CD4-positive, alpha-beta T cell treated with Interleukin-4 for 4 hours (primary cell): Measurements from ENCODE around the gene CDC42.

Experiments used
- DNase-seq: peaks from one replicate; pipeline ENCODE4 v3.0.0-alpha.2; 2020

CDC42 gene

DNA sequence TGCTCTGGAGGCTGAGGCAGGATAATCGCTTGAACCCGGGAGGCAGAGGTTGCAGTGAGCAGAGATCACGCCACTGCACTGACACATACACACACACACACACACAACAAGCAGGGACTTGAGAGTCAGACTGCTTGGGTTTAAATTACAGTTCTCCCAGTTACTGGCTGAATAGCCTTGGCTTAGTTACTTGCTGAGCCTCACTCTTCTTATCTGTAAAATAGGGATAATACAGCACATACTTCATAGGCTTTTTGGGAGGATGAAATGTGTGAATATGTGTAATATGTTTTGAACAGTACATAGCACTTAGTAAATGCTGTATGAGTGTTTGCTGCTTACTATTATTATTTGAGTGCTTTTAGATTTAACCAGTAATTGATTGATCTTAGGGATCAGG, 23.8 kb downstream of the CDC42 start:
- DNase-seq: no peak

DNA sequence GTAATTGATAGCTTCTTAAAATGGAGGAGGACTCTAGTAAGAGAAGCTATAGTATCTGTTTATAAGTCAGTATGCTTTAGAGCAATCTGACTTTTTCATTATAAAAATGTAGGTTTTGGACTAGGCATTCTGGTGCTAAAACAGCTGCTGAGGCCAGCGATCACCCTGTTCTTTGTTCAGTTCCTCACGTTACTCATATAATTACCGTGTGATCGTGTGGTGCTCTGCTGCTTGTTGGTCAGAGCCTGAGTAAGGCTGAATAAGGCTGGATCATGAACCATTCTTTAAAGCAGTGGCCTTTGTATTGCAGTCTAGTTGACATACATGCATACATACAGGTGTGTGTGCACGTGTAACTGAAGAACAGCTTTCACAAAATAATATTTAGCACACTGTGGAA, 25.2 kb downstream of the CDC42 start:
- no peak for DNase-seq

DNA sequence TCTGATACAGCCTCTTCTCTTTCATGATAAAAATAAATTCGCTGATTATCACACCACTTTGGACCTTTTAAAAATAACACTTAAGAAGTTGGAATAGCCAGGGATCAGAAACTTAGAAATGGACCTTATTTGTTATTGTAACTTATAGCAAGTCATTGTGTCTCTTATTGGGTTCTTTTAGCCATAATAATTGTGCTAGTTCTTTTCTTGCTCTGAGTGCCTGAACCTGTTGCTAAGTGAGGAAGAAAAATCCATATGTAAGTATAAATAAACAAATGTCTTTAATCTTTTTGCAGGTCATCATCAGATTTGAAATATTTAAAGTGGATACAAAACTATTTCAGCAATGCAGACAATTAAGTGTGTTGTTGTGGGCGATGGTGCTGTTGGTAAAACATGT, 25.6 kb downstream of the CDC42 start:
- DNase-seq: no peak

DNA sequence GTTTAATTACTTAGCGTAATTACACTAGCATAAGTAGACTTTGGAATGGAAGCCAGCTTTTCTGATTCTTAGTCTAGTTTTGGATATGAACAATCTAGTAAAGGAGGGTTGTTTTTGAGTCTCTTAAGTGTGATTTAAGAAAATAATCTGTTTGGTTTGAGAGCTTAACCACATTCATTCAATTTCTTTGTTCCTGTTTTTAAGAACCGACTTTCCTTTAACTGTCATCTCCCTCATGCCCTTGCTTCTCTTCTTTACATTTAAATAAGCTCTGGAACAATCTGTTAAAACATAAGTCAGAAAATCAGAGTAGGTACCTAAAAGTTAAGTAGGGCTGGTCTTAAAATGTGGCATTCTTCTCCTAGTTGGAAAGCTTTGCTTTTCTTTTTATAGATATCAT, 27.7 kb downstream of the CDC42 start:
- no peak for DNase-seq

DNA sequence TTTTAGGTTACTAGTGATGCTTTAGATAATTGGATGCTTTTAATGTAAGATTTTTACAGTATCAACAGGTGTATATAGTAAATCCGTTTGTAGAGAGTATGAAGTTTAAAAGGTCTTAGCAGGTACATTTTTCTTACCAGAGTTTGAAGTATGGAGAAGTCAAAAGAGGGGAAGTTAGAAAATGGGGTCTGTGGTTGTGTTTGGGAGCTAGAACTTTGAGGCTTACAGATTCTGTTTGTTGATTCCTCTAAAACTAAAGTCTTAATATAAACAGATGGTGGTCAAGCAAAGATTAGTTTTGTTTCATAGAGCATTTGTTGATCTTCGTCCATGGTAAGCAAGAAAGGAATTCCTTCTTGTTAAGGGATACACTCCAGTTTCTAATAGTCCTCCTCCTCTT, 35.8 kb downstream of the CDC42 start:
- DNase-seq: no peak

DNA sequence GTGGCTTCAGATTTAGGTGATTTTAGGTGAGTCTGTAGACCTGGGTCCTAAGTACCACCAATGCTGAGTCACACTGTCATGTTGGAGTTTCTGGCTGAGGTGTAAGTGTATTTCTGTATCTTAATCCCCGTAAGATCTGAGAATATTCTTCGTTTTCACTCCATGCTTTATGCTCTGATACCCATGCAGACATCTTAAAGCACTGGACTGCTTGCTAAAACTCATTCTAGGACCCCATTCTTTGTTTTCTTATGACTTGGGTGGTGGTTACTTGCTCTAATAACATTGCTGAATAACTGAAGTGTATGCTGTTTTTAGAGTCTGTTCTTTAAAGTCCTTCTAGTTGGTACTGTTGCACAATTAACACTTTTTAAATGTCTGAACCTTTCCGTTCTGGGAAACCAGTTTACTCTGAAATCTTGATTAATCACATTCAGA, 36.6 kb downstream of the CDC42 start:
- DNase-seq: peak; percentile 15

DNA sequence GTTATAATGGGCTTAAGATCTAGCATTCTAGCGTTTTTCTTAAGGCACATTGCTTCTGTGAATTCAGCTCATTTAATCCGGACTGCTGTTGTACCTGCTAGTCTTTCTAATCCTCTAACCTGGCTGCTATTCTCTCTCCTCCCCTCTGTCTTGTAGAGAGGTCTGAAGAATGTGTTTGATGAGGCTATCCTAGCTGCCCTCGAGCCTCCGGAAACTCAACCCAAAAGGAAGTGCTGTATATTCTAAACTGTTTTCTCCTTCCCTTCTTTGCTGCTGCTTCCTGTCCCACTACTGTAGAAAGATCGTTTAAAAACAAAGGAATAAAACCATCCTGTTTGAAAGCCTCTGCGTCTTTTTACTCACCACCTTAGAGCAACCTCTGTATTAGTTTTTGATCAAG, 37.3 kb downstream of the CDC42 start:
- peak; percentile 17 for DNase-seq

DNA sequence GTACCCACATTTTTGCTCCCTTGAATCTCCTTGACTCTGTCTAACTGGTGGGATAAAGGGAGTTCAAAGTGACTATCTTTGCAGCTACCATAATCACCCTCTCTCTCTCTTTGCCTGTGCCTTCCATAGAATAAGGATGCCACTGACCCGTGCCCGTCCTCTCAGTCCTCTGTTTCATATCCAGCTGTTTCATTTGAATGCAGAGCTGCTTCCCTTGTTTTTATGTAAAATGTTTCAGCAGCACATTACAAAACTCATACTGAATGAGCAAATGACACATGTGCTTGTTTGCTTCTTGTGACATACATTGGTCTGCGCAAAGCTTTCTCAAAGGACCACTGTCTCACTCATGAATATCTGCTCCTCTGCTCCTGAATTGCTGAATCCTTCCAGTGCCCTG, 38.4 kb downstream of the CDC42 start:
- DNase-seq: no peak

DNA sequence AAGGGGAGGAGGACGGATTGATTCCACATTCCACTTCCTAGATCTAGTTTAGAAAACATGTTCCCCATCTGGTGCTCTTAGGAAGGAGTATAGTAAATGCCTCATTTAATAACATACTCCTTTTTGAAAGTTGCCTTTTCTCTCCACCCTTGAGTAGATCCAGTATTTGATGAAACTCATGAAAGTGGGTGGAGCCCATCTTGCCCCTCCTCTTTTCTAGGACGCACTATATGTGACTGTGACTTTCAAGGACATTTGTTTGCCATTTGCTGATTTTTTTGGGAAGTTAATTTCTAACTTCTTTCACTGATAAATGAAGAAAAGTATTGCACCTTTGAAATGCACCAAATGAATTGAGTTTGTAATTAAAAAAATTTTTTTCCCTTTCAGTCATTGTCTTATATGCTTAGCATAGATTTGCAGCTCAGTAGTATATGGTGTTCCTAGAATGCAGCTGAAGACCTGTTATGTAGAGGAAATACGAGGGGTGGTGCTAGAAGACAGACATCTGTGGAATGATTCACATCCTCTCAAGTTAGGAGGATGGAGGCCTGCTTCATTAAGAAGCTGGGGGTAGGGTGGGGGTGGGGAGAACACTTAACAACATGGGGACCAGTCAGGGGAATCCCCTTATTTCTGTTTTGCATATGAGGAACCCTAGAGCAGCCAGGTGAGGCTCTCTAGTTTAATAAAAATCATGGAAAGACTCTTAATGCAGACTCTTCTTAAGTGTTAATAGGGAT, 39.7 kb downstream of the CDC42 start:
- DNase-seq: peak; percentile 81

DNA sequence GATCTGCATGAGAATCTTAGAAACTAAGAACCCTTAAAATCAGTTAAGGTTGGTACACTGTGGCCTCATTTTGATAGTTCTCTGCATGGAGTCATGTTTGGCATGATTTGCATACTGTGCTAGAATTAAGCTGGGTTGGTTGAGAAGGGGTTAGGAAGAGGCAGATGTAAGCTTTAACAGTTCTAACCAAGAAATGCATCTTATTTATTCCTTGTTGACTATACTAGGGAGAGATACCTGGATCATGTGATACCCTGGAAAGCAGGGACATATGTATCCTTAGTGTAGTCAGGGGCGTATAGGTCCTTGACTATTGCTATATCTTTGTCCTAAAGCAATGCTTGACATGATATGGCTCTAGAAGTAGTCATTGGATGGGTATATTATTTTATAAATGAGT, 41.0 kb downstream of the CDC42 start:
- DNase-seq: no peak

DNA sequence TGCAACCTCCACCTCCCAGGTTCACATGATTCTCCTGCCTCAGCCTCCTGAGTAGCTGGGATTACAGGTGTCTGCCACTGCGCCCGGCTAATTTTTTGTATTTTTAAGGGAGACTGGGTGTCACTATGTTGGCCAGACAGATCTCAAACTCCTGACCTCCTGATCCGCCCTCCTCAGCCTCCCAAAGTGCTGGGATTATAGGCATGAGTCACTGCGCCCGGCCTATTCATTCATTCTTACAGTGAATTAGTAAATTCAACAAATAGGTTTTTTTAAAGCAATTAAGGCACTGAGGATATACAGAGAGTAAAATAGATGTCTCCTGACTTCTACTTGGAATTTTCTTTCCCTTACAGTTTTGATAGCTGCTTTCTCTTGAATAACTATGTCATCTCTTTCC, 43.5 kb downstream of the CDC42 start:
- no peak for DNase-seq

DNA sequence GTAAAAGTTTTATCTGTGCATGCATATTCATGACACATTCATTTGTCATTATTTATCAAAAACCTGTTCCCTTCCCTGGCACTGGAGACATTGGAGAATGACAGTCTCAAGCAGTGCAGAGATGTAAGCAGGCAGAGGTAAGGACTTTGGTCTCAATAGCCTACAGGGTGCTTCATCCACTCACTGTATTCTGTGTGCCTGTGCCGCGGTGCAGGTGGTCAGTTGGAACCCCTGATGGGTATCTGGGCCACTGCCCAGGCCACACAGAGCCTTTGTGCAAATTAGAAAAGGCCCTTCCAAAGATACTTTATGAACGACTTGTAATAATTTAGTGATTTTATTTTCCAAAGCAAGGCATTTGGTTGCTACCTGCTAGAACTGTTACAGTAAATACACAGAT, 44.0 kb downstream of the CDC42 start:
- no peak for DNase-seq

DNA sequence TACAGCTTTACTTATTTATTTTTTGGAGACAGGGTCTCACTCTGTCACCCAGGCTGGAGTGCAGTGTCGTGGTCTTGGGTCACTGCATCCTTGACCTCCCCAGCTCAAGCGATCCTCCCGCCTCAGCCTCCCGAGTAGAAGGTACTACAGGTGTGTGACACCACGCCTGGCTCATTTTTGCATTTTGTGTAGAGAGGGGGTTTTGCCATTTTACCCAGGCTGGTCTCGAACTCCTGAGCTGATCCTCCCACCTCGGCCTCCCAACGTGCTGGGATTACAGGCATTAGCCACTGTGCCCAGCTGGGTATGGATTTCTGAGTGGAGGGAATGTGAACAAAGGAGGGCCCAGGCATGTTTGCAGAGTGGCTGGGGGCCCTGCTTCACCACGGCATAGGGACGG, 46.2 kb downstream of the CDC42 start:
- DNase-seq: no peak

DNA sequence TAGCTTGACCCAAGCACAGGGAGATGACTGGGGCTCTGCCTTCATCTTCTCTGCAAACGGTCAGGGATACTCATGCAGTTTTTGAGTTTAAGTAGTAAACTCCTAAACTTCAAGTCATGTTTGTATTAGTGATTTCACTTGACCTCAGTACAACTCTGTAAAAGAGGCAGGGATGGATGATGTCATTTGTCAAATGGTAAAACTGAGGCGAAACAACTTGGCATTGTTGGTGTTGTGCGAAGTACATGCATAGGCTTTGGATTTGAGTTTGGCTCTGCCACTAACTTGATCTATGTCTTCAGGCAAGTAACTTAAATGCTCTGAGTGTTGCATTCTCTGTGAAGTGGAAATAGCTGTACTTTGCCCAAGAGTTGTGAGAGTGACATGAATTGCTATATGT, 47.7 kb downstream of the CDC42 start:
- DNase-seq: no peak

DNA sequence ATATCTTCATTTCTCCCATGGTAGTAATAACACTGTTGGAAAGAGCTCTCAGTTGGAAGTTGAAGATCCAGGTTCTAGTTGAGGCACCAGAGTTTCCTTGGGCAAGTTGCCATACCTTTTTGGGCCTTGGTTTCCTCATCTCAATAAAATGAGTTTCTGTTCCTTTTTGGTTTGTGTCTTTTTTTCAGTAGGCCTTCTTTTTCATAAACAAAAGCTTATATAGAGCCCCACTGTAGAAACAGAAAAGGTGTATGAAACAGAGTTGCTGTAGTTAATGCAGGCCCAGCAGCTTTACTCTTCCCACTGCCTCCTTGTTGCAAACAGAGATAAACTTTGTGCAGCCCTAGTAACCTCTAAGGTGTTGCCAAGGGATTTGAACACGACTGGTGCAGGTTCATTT, 48.7 kb downstream of the CDC42 start:
- DNase-seq: no peak

DNA sequence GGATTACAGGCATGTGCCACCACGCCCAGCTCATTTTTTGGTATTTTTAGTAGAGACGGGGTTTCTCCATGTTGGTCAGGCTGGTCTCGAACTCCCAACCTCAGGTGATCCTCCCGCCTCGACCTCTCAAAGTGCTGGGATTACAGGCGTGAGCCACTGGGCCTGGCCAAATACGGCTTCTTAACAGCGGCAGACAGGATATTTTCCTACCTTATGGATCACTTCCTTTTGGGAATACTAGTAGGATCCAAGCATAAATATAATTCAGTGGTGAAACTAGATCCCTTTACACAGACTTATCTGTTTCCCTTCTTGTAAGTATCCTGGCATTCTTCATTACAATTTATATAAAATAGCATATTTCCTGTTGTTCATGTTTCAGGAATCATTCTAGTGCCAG, 49.5 kb downstream of the CDC42 start:
- DNase-seq: no peak

DNA sequence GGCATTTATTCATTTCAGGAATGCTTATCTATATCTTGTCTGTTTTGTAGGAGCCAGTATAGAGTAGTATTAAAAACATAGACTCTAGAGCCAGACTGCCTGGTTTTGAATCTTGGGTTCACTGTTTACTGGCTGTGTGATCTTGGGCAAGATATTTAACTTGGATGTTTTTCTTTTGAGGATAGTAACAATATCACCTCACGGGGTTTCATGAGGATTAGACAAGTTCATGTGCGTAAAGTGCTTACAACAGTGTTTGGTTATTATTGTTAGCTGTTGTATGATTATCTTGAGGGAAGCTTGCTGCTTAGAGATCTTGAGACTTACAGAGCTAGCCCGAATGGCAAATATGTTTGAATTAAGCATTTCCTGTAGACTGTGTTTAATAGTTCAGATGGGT, 50.2 kb downstream of the CDC42 start:
- no peak for DNase-seq

DNA sequence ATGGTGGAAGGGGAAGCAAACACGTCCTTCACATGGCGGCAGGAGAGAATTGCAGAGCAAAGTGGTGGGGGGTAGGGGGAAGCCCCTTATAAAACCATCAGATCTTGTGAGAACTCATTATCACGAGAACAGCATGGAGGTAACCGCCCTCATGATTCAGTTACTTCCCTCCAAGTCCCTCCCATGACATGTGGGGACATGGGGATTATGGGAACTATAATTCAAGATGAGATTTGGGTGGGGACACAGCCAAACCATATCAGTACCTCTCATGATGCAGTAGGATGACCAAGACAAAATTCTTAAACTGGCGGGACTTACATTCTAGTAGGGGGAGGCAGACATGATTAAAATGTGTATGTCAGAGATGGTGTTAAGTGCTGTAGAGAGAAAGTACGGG, 51.6 kb downstream of the CDC42 start:
- no peak for DNase-seq

DNA sequence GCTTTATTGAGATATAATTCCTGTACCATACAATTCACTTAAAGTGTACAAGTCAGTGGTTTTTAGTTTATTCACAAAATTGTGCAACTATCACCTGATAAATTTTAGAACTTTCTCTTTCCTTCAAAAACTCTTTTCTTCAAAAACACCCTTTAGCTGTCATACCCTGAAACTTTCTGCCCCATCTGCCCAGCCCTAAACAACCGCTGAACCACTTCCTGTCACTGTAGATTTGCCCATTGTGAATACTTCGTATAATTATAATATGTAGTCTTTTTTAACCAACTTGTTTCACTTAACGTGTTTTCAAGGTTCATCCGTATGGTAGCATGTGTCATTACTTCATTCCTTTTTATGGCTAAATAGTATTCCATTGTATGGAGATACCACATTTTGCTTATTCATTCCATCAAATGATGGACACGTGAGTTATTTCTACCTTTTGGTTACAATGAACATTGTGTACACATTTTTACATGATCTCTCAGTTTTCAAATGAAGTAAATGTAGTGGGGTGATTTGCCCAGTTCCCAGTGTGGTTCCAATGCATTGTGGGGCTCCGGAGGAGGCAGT, 52.4 kb downstream of the CDC42 start:
- peak; percentile 71 for DNase-seq

DNA sequence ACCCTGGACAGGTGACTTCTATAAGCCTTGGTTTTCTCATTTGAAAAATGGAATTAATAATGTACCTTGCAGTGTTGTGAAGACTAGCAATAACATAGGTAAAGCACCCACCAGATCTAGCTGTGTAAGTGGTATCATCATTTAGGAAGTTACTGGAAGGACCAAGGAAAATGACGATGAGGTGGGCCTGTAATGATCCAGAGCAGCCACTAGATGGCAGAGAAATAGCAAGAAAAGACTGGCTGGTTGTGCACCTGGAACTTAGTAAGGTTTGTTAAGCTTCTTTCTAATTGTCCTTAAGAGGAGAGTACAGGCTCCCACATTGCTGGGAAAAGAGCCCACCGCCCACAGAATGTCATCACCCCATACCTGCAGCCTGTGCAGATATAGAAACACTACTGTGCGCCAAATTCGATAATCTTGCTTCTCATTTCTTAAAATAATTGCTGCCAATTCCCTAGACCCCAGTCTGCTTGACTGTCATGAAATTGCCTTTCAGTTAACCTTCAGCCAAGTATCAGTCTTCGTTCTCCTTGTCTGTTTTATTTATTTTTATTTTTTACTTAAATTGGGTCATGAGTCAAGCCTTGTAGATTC, 53.2 kb downstream of the CDC42 start:
- peak; percentile 50 for DNase-seq

DNA sequence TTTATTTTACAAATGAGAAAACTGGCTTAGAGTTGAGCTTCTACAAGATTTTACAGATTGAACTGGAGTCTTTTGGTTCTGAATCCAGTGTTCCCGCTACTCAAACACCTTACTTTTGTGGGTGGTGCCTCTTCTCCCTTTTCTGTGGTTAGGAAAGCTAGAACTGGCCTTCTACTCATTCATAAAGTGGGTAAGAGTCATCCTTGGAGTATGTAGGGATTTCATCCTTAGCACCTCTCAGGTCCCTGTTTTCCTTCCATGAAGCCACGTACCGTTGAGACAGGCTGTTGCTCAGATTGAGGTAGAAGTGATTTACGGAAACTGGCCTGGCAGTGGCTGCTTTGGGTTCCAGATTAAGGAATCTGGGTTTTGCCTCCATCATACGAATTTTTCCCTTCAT, 54.6 kb downstream of the CDC42 start:
- DNase-seq: no peak

DNA sequence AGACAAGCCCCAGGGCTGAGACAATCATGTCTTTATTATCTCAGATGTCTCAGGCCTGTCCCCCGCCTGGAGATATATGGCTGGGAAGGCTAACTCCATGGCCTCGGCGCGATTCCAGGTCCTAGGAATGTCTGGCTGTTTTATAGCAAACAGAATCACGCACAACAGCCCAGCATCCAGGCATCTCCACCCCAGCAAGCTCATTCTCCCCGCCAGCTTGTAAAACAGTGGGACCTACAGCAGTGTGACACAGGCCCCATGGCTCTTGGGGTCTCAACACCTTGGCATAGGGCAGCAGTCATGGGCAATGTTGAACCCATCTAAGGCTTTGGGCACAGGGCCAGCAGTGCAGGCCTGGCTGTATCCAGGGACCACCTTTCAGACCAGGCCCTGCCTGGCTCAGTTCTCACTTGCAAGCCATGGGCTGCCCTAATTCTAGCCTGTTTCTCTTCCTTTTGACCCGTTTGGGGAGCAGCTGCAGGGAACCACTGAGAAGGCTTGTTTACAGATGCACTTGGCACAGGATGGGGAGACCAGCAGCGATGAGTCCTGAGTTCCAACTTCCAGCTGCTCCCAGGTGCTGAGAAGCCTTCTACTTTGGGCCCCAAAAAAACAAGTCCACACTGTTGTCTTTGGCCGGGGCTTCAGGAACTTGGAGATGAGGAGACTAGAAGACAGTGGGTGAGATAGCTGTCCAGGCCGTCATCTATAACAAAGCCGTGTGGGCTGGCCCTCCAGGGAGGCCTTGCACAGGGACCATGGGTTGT, 56.0 kb downstream of the CDC42 start:
- DNase-seq: no peak

DNA sequence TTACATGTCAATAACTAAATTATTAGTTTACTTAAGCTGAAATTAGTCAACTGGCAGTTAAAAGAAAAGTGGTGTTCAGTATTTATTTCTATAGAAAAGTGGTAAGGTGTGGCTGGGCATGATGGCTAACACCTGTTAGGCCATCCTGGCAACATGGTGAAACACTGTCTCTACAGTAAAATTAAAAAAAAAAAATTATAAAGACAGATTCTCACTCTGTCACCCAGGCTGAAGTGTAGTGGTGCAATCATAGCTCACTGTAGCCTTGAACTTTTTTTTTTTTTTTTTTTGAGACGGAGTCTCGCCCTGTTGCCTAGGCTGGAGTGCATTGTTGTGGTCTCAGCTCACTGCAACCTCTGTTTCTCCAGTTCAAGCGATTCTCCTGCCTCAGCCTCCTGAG, 57.5 kb downstream of the CDC42 start:
- DNase-seq: no peak

DNA sequence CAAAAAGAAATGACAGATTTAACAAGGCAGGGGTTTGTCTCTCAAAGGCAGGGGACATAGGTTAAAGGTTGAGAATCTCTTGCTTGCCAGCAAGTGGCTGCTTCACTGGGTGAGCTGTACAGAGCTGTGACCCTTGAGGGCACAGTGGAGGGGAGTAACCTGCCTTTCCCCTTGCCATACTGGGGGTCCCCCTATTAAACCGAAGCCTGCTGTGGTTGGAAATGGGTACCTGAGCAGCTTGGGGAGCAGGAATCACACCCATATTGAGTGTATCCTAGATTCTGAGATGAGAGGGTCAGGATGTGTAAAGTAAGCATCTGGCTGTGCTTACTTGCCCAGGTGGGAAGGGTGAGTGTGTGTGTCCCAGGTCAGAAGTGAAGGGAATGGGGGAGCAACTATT, 58.6 kb downstream of the CDC42 start:
- DNase-seq: no peak
